ENCODE measurements around the gene ITPA.

DNA sequence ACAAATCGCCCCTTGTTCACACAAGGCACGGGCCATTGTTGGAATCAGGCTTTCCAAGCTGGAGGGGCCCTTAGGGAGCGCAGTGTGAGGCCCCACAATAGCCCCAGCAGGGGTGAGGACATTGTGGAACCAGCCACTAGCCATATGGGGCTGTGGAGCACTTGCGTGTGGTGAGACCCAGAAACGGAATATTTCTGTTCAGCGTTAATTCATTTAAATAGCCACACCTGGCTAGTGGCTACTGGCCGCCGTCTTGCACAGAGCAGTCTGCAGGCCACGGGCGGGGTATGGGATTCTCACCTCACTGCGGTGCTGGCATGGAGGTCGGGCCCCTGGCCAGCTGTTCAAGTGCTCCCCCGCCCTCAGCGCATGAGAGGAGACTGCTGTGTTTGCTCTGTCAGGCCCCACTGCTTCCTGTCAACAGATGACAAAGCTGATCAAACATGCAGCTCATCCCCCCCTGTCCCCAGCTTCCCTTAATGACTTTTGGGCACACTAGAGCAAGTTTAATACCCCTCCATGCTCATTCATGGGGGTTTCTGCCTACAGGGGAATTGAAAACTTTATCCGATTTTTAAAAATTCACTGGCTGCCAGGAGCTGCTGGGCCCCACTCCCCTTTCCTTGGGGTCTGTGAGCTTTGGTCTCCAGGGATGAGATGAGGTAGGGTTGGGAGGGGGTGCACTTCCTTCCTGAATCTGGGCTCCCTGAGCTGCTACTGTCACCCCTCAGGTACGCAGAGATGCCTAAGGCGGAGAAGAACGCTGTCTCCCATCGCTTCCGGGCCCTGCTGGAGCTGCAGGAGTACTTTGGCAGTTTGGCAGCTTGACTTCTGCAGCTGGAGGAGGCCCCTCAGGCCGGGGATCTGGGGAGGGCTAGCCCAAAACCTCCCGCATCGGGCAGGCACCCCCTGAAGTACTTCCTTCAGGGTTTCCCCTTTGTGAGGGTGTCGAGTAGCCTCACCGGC lies 13.6 kb downstream of the ITPA start:
- TF ChIP-seq, protein P1, sequence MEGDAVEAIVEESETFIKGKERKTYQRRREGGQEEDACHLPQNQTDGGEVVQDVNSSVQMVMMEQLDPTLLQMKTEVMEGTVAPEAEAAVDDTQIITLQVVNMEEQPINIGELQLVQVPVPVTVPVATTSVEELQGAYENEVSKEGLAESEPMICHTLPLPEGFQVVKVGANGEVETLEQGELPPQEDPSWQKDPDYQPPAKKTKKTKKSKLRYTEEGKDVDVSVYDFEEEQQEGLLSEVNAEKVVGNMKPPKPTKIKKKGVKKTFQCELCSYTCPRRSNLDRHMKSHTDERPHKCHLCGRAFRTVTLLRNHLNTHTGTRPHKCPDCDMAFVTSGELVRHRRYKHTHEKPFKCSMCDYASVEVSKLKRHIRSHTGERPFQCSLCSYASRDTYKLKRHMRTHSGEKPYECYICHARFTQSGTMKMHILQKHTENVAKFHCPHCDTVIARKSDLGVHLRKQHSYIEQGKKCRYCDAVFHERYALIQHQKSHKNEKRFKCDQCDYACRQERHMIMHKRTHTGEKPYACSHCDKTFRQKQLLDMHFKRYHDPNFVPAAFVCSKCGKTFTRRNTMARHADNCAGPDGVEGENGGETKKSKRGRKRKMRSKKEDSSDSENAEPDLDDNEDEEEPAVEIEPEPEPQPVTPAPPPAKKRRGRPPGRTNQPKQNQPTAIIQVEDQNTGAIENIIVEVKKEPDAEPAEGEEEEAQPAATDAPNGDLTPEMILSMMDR (IDR thresholded peaks at IDR 0.05; ENCODE audit: control extremely low read depth in 1 of 3, insufficient read depth in 1 of 3, low read depth in 1 of 3, low read length in 3 of 3), result no peak
- TF ChIP-seq POLR2A (IDR thresholded peaks at IDR 0.05; ENCODE audit: control extremely low read depth in 1 of 2, low read depth in 2 of 2, low read length in 2 of 2) (no peak), EP300 (IDR thresholded peaks at IDR 0.05; ENCODE audit: borderline replicate concordance in 1 of 2, low read depth in 2 of 2, low read length in 2 of 2) (no peak), ASH2L (IDR thresholded peaks at IDR 0.05; ENCODE audit: low read length) (no peak)
- TF ChIP-seq, protein P2, sequence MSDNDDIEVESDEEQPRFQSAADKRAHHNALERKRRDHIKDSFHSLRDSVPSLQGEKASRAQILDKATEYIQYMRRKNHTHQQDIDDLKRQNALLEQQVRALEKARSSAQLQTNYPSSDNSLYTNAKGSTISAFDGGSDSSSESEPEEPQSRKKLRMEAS (IDR thresholded peaks at IDR 0.05), result no peak
